ENCODE data around the gene ALK. TPM values are rescaled to one million over a fixed set of nuclear protein-coding genes. Genes with fewer than 3 reads are reported as not detected.

Gene ALK
- total RNA-seq, 1 experiment from 2014 or later = 14.7 TPM

- H3K27ac ChIP-seq (ENCODE audit: low read depth, low read length, poor library complexity, severe bottlenecking) = no peak overlapping the region
- H3K4me1 ChIP-seq (ENCODE audit: insufficient read depth, low read length, poor library complexity, severe bottlenecking) = no peaks in the 10 kb centered on the region
- BruUV-seq (replicated peaks) = no TSS peak
- no peak overlapping the region for H3K4me3 ChIP-seq (ENCODE audit: low read depth, low read length, poor library complexity, severe bottlenecking)
- DNase-seq (ENCODE audit: low spot score) = no peak
- H3K27me3 ChIP-seq (replicated peaks; ENCODE audit: insufficient read depth, low read depth, low read length, poor library complexity) = no peaks in the 10 kb centered on the region
- CTCF ChIA-PET = no interaction called here
- POLR2A ChIA-PET (ENCODE audit: low non-redundant PET) = no interaction called here
- H3K36me3 ChIP-seq (ENCODE audit: insufficient read depth, low read length, poor library complexity, severe bottlenecking) = no peaks in the 10 kb centered on the region
- intact Hi-C loops (cut with micrococcal nuclease; ENCODE audit: unreplicated experiment) = no loop called here
- no peaks in the 10 kb centered on the region for H3K9me3 ChIP-seq (ENCODE audit: low read depth, low read length, poor library complexity, severe bottlenecking)
- TF ChIP-seq, protein P1, sequence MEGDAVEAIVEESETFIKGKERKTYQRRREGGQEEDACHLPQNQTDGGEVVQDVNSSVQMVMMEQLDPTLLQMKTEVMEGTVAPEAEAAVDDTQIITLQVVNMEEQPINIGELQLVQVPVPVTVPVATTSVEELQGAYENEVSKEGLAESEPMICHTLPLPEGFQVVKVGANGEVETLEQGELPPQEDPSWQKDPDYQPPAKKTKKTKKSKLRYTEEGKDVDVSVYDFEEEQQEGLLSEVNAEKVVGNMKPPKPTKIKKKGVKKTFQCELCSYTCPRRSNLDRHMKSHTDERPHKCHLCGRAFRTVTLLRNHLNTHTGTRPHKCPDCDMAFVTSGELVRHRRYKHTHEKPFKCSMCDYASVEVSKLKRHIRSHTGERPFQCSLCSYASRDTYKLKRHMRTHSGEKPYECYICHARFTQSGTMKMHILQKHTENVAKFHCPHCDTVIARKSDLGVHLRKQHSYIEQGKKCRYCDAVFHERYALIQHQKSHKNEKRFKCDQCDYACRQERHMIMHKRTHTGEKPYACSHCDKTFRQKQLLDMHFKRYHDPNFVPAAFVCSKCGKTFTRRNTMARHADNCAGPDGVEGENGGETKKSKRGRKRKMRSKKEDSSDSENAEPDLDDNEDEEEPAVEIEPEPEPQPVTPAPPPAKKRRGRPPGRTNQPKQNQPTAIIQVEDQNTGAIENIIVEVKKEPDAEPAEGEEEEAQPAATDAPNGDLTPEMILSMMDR (conservative IDR thresholded peaks at IDR 0.05; ENCODE audit: low read depth, low read length) = no peak
- TF ChIP-seq EZH2 (IDR thresholded peaks at IDR 0.05; ENCODE audit: borderline replicate concordance, low read depth, low read length, poor library complexity, severe bottlenecking) = no peak
These were observed 41.5 kb upstream of the ALK start for GRCh38 chr2:29962922-29963321.

DNA sequence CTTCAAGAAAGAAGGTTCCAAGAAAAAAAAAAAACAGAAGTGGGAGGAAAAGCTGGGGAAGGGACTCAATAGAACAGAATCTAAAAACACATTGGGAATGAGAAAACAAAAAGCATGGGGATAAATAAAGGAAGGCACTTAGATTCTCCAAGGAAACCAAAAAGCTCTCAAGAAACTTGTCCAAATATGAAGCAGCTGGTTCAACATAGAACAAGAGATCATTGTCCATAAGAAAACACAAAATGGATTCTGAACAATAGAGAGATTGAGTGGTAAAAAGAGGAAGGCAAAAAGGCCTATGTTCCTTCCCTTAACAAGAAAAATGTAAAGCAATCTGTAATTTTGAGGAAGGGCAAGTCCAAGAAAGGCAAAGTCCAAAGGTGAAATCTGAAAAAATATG lies 32.9 kb upstream of the ALK start:
- H3K4me1 ChIP-seq (ENCODE audit: insufficient read depth, low read length, poor library complexity, severe bottlenecking) = no peaks in the 10 kb centered on the region
- no peak for DNase-seq (ENCODE audit: low spot score)
- ChIA-PET POLR2A (ENCODE audit: low non-redundant PET) (no interaction called here), CTCF (no interaction called here)
- no peaks in the 10 kb centered on the region for H3K36me3 ChIP-seq (ENCODE audit: insufficient read depth, low read length, poor library complexity, severe bottlenecking)
- H3K27me3 ChIP-seq (replicated peaks; ENCODE audit: insufficient read depth, low read depth, low read length, poor library complexity) = no peaks in the 10 kb centered on the region
- intact Hi-C loops (cut with micrococcal nuclease; ENCODE audit: unreplicated experiment) = no loop called here
- TF ChIP-seq EZH2 (IDR thresholded peaks at IDR 0.05; ENCODE audit: borderline replicate concordance, low read depth, low read length, poor library complexity, severe bottlenecking) = no peak
- TF ChIP-seq, protein P1 (conservative IDR thresholded peaks at IDR 0.05; ENCODE audit: low read depth, low read length) = no peak
- no peak overlapping the region for H3K4me3 ChIP-seq (ENCODE audit: low read depth, low read length, poor library complexity, severe bottlenecking)
- H3K27ac ChIP-seq (ENCODE audit: low read depth, low read length, poor library complexity, severe bottlenecking) = no peak overlapping the region
- no TSS peak for BruUV-seq (replicated peaks)
- no peaks in the 10 kb centered on the region for H3K9me3 ChIP-seq (ENCODE audit: low read depth, low read length, poor library complexity, severe bottlenecking)

- ChIA-PET POLR2A (ENCODE audit: low non-redundant PET) (no interaction called here), CTCF (no interaction called here)
- BruUV-seq (replicated peaks) = no TSS peak
These were observed 31.6 kb upstream of the ALK start for GRCh38 chr2:29952973-29953372.

More at GRCh38 chr2:29952973-29953372, 31.6 kb upstream of the ALK start:
- no peak for DNase-seq (ENCODE audit: low spot score)
- Histone ChIP-seq H3K9me3 (ENCODE audit: low read depth, low read length, poor library complexity, severe bottlenecking) (no peaks in the 10 kb centered on the region), H3K36me3 (ENCODE audit: insufficient read depth, low read length, poor library complexity, severe bottlenecking) (no peaks in the 10 kb centered on the region), H3K27ac (ENCODE audit: low read depth, low read length, poor library complexity, severe bottlenecking) (no peak overlapping the region), H3K4me1 (ENCODE audit: insufficient read depth, low read length, poor library complexity, severe bottlenecking) (no peaks in the 10 kb centered on the region), H3K27me3 (replicated peaks; ENCODE audit: insufficient read depth, low read depth, low read length, poor library complexity) (no peaks in the 10 kb centered on the region), H3K4me3 (ENCODE audit: low read depth, low read length, poor library complexity, severe bottlenecking) (no peak overlapping the region)
- intact Hi-C loops (cut with micrococcal nuclease; ENCODE audit: unreplicated experiment) = no loop called here
- TF ChIP-seq, protein P1 (conservative IDR thresholded peaks at IDR 0.05; ENCODE audit: low read depth, low read length) = no peak
- no peak for TF ChIP-seq EZH2 (IDR thresholded peaks at IDR 0.05; ENCODE audit: borderline replicate concordance, low read depth, low read length, poor library complexity, severe bottlenecking)

All from A673 (cell line).